ENCODE data around the gene ARHGEF12.

GRCh38 chr11:120441592-120441991, 105.4 kb downstream of the ARHGEF12 start:
- no peak for TF ChIP-seq CTCF (IDR thresholded peaks at IDR 0.05)
- no peak for TF ChIP-seq POLR2A (IDR thresholded peaks at IDR 0.05)
- TF ChIP-seq POLR2AphosphoS5 (IDR thresholded peaks at IDR 0.05), result no peak
- no peak for TF ChIP-seq EP300 (IDR thresholded peaks at IDR 0.05)
